ENCODE data around the gene TMEM147.
A peak's percentile ranks its signal among the peaks of the same experiment; 100 is the strongest.

Gene TMEM147

DNA sequence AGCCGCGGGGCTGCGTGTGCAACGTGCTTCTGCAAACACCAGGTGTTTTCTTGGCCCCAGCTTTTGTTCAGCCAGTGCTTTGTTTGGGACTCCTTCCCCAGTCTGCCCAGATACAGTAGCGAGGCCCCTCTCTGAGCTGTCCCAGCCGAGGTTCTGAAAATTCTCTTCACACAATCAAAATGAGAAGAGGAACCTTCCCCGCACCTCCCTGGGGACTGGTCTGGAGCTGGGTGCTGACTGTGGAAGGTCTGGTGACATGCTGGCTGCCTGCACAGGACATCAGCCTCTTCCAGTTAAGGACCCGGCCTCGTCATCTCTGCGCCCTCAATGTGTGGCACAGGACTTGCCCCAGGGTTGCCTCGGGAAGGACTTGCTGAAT is 13.8 kb downstream of the TMEM147 start:
- DNase-seq (ENCODE audit: low read depth in 1 of 2, low spot score in 1 of 2): peak in 1 of 2 experiments; percentile 69
- no peak overlapping the region for H3K27ac ChIP-seq (replicated peaks)
- no peak overlapping the region for H3K4me3 ChIP-seq (replicated peaks; ENCODE audit: insufficient read depth, low read length)
- H3K27me3 ChIP-seq (ENCODE audit: insufficient read depth, poor library complexity, severe bottlenecking): peaks cover 11% of the 10 kb centered on the region
- no peak for TF ChIP-seq SPI1 (IDR thresholded peaks at IDR 0.05; ENCODE audit: borderline replicate concordance, low read depth)
- TF ChIP-seq, protein P1, sequence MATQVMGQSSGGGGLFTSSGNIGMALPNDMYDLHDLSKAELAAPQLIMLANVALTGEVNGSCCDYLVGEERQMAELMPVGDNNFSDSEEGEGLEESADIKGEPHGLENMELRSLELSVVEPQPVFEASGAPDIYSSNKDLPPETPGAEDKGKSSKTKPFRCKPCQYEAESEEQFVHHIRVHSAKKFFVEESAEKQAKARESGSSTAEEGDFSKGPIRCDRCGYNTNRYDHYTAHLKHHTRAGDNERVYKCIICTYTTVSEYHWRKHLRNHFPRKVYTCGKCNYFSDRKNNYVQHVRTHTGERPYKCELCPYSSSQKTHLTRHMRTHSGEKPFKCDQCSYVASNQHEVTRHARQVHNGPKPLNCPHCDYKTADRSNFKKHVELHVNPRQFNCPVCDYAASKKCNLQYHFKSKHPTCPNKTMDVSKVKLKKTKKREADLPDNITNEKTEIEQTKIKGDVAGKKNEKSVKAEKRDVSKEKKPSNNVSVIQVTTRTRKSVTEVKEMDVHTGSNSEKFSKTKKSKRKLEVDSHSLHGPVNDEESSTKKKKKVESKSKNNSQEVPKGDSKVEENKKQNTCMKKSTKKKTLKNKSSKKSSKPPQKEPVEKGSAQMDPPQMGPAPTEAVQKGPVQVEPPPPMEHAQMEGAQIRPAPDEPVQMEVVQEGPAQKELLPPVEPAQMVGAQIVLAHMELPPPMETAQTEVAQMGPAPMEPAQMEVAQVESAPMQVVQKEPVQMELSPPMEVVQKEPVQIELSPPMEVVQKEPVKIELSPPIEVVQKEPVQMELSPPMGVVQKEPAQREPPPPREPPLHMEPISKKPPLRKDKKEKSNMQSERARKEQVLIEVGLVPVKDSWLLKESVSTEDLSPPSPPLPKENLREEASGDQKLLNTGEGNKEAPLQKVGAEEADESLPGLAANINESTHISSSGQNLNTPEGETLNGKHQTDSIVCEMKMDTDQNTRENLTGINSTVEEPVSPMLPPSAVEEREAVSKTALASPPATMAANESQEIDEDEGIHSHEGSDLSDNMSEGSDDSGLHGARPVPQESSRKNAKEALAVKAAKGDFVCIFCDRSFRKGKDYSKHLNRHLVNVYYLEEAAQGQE (IDR thresholded peaks at IDR 0.05; ENCODE audit: insufficient replicate concordance, low read depth): peak; percentile 91
- TF ChIP-seq GABPA (IDR thresholded peaks at IDR 0.05; ENCODE audit: low read depth): no peak

DNA sequence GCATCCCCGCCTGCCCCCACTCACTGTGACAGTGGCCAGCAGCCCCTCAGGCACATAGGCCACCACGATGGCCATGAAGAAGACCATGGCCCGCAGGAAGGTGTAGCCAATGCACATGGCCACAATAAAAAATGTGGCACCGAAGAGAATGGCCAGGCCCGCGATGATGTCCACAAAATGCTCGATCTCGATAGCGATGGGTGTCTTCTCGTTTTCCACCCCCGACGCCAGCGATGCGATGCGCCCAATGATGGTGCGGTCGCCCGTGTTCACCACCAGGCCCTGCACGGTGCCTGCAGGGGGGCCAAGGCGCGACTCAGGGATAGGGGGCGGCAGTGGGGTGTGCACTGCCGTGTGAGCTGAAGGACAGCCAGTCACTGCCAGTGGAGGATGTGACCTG is 14.4 kb downstream of the TMEM147 start:
- DNase-seq (ENCODE audit: low read depth in 1 of 2, low spot score in 1 of 2): no peak
- Histone ChIP-seq H3K4me3 (replicated peaks; ENCODE audit: insufficient read depth, low read length) (no peak overlapping the region), H3K27me3 (ENCODE audit: insufficient read depth, poor library complexity, severe bottlenecking) (peaks cover 11% of the 10 kb centered on the region), H3K27ac (replicated peaks) (no peak overlapping the region)
- TF ChIP-seq, protein P2, sequence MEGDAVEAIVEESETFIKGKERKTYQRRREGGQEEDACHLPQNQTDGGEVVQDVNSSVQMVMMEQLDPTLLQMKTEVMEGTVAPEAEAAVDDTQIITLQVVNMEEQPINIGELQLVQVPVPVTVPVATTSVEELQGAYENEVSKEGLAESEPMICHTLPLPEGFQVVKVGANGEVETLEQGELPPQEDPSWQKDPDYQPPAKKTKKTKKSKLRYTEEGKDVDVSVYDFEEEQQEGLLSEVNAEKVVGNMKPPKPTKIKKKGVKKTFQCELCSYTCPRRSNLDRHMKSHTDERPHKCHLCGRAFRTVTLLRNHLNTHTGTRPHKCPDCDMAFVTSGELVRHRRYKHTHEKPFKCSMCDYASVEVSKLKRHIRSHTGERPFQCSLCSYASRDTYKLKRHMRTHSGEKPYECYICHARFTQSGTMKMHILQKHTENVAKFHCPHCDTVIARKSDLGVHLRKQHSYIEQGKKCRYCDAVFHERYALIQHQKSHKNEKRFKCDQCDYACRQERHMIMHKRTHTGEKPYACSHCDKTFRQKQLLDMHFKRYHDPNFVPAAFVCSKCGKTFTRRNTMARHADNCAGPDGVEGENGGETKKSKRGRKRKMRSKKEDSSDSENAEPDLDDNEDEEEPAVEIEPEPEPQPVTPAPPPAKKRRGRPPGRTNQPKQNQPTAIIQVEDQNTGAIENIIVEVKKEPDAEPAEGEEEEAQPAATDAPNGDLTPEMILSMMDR (IDR thresholded peaks at IDR 0.05; ENCODE audit: insufficient read depth, low read length): no peak
- no peak for TF ChIP-seq GABPA (IDR thresholded peaks at IDR 0.05; ENCODE audit: low read depth)
- TF ChIP-seq, protein P1 (IDR thresholded peaks at IDR 0.05; ENCODE audit: insufficient replicate concordance, low read depth): no peak
- no peak for TF ChIP-seq POLR2AphosphoS5 (IDR thresholded peaks at IDR 0.05; ENCODE audit: low read depth)
- TF ChIP-seq SPI1 (IDR thresholded peaks at IDR 0.05; ENCODE audit: borderline replicate concordance, low read depth): no peak

DNA sequence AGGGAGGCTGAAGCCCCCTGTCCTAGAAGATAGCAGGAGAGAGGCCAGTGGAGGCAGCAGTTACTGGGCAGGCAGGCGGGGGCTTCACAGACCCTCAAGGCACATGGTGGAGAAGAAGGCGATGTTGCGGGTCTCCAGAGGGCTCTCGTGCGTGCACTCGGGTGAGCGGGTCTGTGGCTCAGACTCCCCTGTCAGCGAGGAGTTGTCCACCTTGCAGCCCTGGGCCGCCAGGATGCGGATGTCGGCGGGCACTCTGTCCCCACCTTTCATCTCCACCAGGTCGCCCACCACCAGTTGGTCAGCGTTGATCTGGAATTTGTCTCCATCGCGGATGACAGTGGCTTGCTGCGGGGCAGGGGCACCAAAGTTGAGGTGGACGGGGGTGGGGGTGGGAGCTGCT is 14.8 kb downstream of the TMEM147 start:
- H3K27me3 ChIP-seq (ENCODE audit: insufficient read depth, poor library complexity, severe bottlenecking): peaks cover 11% of the 10 kb centered on the region
- no peak for DNase-seq (ENCODE audit: low read depth in 1 of 2, low spot score in 1 of 2)

More for the DNA sequence above, 14.8 kb downstream of the TMEM147 start:
- Histone ChIP-seq H3K4me3 (replicated peaks; ENCODE audit: insufficient read depth, low read length) (no peak overlapping the region), H3K27ac (replicated peaks) (no peak overlapping the region)
- TF ChIP-seq, protein P2 (IDR thresholded peaks at IDR 0.05; ENCODE audit: insufficient read depth, low read length): no peak
- TF ChIP-seq SPI1 (IDR thresholded peaks at IDR 0.05; ENCODE audit: borderline replicate concordance, low read depth) (no peak), POLR2AphosphoS5 (IDR thresholded peaks at IDR 0.05; ENCODE audit: low read depth) (no peak), GABPA (IDR thresholded peaks at IDR 0.05; ENCODE audit: low read depth) (no peak)
- TF ChIP-seq, protein P1 (IDR thresholded peaks at IDR 0.05; ENCODE audit: insufficient replicate concordance, low read depth): no peak

Measured in HL-60 (cell line).